NCI-H2029 (cell line): ENCODE measurements around the gene DAPK3.
A peak's percentile ranks its signal among the peaks of the same experiment; 100 is the strongest.
"Not testable (repeated sequence)": the region's sequence is repeated elsewhere in the genome, so short reads cannot be mapped to it uniquely, and the experiment has no call there.

ENCODE experiments used
- DNase-seq: peaks from one replicate; lab custom pipeline; 2025; lab: John Stamatoyannopoulos, UW

Gene DAPK3

DNA sequence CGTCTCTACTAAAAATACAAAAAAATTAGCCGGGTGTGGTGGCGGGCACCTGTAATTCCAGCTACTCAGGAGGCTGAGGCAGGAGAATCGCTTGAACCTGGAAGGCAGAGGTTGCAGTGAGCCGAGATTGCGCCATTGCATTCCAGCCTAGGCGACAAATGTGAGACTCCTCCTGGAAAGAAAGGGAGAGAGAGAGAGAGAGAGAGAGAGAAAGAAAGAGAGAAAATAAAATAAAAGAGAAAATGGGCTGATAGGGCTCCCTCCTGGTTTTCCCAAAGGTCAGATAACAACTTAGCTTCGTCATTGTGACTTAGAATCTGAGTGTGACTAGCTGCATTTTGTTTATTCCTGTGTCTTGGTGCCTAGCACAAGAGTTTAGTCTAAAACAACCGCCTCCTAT lies 34.5 kb upstream of the DAPK3 start:
- DNase-seq, result not testable (repeated sequence)

DNA sequence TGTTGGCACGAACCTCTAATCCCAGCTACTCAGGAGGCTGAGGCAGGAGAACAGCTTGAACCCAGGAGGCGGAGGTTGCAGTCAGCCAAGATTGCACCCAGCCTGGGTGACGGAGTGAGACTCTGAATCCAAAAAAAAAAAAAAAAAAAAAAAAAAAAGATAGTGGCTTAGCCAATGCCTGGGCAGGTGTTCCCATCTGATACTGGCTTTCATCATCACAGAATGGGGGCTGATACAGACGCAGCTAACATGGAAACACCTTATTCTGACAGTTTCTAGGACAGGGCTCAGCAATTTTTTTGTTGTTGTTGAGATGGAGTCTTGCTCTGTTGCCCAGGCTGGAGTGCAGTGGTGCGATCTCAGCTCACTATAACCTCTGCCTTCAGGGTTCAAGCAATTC lies 29.9 kb upstream of the DAPK3 start:
- not testable (repeated sequence) for DNase-seq

DNA sequence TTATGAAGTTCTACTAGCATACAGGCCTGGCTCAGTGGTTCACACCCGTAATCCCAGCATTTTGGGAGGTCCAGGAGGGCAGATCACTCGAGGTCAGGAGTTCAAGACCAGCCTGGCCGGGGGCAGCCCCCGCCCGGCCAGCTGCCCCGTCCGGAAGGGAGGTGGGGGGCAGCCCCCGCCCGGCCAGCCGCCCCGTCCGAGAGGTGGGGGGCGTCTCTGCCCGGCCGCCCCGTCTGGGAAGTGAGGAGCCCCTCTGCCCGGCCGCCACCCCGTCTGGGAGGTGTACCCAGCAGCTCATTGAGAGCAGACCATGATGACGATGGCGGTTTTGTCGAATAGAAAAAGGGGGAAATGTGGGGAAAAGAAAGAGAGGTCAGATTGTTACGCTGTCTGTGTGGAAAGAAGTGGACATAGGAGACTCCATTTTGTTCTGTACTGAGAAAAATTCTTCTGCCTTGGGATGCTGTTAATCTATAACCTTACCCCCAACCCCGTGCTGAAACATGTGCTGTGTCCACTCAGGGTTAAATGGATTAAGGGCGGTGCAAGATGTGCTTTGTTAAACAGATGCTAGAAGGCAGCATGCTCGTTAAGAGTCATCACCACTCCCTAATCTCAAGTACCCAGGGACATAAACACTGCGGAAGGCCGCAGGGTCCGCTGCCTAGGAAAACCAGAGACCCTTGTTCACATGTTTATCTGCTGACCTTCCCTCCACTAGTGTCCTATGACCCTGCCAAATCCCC lies 27.9 kb upstream of the DAPK3 start:
- not testable (repeated sequence) for DNase-seq

DNA sequence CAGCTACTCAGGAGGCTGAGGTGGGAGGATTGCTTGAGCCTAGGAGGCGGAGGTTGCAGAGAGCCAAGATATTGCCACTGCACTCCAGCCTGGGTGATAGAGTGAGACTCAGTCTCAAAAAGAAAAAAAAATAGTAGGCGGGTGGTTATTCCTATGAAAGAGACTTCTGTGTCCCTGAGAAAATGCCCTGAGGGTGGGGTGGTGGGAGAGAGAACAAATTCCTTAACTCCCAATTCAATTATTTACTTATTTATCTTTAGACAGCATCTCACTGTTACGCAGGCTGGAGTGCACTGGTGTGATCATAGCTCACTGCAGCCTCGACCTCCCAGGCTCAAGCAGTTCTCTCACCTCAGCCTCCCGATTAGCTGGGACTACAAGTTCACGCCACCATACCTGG lies 24.7 kb upstream of the DAPK3 start:
- no peak for DNase-seq

DNA sequence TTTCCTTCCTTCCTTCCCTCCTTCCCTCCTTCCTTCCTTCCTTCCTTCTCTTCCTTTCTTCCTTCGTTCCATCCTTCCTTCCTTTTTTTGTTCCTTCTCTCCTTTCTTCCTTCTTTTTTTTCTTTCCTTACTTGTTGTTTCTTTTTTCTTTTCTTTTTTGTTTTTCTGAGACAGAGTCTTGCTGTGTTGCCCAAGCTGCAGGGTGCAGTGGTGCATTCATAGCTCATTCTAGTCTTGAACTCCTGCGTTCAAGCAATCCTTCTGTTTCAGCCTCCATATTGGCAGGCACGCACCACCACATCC lies 19.9 kb upstream of the DAPK3 start:
- DNase-seq, result no peak

DNA sequence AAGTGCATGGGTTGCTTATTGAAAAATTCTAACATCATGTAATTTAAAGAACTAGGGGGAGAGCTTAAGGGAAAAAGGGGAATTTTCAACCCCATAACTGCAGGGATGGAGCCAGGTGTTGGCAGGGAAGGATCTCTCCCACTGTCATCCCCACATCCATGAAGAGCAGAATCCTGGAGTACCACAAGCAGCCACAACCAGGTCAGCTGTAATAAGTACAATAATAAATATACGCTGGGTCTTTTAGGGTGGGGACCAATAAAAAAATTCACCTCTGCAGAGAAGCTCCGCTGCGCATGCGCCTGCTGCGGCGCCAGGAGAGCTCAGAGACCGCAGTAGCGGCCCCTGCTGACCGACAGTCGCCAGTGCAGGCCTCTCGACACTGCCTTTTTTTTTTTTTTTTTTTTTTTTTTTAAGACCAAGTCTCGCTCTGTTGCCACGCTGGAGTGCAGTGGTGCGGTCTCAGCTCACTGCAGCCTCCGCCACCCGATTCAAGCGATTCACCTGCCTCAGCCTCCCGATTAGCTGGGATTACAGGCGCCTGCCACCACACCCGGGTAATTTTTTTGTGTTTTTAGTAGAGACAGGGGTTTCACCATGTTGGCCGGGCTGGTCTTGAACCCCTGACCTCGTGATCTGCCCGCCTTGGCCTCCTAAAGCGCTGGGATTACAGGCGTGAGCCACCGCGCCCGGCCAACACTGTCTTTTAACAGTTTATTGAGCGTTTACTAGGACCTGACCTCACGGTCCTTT lies 16.9 kb upstream of the DAPK3 start:
- DNase-seq, result peak; percentile 87

DNA sequence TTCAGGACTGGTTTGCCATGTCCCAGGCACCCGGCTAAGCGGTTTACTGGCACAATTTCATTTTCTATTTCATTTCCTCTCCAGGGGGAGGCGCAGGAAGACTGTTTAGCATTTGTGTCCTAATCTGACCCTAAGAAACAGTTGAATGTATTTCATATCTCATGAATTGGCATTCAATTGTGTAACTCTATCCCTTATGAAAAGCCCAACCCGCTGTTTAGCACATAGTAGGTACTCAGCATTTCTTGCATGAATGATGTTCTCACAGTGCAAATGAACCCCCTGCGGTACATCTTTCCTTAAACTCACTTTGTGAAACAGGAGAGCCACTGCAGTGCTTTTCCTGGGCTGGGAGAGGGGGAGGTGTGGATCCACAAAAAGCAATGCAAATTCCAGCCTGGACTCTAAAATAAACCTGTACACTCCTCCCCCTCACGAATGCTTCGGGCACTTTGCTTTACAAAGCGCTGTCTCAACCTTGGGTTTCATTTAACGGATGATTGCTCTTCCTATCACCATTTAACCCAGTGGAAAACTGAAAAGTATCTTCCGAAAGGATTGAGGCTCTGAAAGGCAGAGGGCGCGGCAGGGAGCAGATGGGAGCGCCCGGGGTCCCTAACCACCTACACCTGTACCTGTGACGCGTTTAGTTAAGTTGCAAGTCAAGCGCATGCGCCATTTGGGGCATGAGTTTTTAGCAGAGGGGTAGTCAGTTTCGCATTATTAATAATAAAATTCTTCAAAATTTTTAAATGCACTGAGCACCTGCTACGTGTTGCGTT lies 15.6 kb upstream of the DAPK3 start:
- peak; percentile 89 for DNase-seq

DNA sequence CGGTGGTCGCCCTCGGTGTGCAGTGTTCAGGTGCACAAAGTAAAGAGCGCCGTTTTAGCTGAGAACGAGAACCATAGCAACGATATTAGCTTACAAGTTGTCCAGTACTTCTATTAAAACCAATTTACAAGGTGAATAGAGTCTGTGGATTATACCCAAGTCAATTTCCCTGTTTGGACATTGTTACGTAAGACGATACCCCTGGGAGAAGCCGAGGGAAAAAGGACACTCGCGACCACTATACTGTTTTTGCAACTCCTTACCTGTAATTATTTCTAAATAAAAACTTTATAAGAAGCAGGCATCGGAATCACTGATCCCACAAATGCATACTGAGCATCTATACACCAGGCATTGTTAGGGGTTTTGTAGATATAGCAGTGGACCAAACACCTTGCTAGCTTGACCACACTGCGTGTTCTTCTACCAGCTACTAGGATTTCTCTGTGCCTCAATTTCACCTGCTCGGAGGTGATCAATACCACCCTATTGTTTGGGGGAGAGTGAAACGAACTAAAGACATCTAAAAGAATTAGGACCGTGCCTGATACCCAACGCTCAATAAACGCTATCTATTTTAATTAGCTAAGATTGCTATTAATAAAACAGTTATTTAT lies 14.9 kb upstream of the DAPK3 start:
- no peak for DNase-seq

DNA sequence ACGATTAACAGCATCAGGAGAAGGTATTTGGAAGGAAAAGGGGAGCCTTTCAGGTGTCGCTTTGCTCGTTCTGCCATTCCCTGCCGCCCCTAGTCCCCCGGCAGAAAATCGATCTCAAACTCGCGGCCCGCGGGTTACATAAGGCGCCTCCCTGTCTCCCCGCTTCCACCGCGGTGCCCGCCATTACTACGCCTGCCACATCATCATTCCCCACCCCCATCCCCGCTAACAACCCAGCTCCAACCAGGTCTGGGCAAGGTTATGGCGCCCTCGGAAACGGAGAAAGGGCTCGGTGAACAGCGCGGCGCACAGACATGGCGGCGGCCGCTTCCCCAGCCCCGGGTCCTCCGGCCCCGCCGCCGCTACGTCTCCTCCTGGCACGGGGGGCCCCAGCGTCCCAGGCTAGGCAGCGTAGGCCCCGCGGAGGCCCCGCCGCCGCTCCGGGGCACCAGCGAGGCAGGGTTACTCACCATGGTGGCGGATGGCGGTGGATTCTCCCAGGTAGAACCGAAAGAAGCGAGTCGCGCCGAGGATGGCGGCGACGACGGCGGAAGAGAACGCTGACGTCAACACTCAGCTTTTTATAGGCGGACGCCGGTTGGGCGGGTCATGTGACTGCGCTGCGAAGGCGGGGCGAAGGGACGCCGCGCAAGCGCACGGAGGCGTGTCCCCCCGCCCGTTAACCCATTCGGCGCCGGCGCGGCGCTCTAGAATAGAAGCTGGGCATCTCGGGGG lies 14.2 kb upstream of the DAPK3 start, which contains the start of gene EEF2:
Gene EEF2, minus strand, starts transcription at position 556 of the 735 bp plus-strand sequence. Its CDS starts 83 bp downstream, at position 473.
- DNase-seq, result peak; percentile 87

DNA sequence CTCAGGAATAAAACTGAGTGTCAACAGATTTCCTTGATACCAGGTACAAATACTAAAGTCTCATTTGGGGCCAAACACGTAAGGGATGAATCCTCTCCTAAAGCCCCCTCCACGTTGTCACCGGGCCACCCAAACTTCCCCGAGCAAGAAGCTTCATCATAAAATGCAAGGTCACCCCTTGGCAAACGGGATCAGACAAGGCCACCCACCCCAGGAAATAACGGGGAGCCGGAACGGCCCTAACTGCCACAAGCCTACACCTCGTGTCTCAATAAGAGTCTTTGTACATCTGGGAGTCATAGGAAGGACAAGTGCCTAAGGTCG lies 13.6 kb upstream of the DAPK3 start:
- DNase-seq, result no peak

DNA sequence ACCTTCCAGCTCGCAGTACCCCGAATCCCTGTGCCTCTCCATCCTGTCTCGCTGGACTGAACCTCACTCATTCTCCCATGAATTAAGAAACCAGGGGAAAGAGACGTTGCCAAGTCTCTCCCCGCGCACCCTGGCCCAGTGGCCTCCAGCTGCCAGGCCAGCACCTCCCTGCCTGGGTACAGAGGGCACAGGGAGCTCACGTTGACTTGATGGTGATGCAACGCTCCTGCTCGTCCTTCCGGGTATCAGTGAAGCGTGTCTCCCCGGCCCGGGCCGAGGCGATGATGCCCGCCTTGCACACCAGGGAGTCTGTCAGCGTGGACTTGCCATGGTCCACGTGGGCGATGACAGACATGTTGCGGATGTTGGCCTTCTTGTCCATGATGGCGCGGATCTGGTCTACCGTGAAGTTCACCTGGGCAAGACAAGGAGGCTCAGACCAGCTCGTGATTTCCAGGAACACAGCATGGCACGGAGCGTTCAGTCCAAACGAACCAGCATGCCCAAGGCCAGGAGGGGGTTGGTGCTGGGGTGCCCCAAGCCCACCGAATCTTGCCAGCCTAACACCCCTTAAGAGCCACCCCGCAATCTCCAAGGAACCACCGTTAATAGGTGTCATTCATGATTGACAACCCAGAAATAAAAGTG lies 13.2 kb upstream of the DAPK3 start:
- no peak for DNase-seq

DNA sequence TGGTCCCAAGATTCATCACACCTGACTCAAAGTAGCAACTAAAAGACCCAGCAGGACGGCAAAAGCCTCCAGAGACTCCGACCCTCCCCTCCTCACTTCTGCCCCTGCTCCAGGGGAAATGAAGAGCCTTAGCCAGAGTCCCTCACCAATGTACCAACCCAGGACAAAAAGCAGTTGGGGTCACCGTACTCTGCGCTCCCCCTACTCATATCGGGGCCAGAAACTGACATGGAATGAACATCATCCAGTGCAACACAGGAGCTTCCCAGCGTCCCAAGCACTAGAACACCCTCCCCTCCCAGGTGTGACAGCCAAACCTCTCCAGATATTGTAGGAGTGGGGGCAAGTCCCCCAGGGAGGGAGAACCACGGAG lies 12.6 kb upstream of the DAPK3 start:
- DNase-seq, result no peak

DNA sequence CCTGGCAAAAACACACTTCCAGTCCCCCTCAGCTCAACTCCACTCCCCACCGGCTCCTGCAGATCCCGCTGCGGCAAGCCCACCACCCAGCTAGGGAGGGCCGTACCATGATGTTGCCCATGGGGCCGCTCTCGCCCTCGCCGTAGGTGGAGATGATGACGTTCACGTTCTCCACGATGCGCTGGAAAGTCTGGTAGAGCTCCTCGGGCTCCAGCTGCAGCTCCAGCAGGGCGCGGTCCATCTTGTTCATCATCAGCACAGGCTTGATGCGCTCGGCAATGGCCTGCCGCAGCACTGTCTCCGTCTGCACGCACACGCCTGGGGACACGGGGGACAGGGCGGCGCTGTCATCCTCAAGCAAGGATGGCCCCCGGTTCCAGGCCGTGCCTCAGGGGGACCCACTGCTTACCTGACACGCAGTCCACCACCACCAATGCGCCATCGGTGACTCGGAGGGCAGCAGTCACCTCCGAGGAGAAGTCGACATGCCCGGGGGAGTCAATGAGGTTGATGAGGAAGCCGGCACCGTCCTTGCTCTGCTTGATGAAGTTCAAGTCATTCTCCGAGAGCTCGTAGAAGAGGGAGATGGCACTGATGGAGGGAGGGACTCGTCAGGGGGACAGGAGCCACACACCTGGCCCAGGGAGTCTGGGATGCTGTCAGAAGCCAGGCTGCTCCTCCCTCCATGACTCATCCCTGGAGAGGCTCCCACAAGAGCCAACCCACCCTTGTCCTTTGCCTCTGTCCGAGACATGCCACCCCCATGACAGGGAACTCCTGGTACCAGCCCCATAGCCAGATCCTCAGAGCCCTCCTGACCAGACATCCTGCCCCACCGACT lies 12.0 kb upstream of the DAPK3 start:
- no peak for DNase-seq

DNA sequence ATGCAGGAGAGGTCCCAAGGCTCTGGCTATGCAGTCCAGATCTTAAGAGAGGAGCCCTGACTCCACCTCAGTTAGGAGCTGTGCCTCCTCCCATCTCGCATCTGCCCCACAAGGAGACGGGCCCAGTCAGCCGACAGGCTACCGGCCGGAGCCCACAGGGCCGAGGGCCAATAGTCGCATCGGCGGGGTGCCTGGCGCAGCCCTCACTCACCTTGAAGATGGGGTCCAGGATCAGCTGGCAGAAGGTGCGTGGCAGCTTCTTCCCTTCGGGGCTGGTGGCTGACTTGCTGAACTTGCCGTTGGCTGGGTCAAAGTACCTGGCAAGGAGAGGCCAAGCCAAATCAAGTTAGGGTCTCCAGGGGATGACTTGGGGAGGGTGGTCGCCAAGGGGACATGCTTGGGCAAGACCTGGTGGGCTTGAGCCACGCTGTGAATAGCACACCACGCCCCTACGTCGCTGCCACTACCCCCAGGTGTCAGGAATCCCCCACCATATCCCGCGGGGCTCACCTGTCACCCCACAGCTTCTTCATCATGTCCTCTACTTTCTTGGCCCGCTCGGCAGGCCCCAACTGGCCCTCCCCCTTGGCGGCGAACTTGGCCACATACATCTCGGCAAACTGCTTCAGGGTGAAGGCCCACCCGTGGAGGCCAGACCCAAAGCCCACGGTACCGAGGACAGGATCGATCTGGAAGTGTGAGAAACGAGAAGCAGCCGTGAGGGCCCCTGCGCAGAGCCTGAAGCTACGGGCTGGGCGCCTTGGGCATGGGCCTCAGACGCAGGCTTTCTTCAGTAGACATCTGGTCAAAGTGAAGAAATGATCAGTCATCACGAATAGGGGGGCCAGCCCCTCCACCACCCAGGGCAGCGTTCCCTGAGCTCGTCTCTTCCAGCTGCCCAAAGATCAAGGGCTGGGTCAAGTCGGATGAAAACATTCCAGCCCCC lies 11.1 kb upstream of the DAPK3 start:
- no peak for DNase-seq

DNA sequence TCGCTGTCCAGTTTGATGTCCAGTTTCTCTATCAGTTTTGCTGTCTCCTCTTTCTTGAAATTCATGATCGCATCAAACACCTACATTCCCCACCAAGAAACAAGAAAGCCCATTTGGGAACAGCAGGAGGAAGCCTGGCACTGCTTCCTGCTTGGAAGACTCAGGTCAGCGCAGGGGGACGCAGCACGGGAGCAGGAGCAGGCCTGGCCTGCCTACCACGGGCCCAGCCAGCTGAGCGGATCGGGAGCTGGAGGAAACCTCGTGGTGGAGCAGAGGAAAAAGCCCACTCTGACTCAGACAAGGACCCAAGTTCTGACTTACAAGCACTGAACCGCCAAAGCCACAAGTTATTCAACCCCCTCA lies 10.5 kb upstream of the DAPK3 start:
- DNase-seq, result no peak

DNA sequence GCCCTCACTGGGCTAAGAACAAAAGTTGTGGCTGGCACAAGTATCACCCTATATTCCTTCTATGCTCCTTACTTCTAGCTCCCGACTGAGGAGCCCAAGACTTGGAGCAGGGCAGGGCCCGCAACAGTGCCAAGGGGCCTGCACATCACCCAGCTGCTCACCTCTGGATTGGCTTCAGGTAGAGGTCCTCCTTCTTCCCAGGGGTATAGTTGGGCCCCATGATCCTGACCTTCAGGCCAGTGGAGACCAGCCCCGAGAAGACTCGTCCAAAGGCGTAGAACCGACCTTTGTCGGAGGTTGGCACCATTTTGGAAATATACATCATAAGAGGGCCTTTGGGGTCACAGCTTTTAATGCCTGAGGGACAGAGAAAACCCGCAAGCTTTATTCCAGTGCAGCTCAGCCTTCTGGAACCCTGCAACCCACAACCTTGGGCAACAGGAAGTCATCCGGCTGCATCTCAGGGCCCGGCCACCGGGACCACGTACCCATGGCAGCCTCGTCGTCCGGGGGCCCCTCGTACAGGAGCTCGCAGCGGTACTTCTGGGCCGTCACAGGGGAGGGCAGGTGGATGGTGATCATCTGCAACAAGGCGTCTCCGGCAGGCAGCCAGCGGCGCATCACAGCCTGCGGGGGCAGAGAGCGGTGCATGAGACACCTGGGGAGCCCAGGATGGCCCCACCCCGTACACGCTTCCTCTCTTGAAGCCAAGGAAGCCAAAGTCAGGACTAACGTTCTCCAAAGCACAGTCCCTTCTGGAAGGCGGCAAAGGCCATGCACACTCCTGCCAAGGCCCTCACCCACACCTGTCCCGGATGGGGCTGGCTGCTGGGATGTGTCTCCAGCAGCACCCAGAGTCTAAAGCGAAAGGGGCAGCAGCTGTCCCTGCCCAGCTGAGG lies 9.7 kb upstream of the DAPK3 start:
- no peak for DNase-seq

DNA sequence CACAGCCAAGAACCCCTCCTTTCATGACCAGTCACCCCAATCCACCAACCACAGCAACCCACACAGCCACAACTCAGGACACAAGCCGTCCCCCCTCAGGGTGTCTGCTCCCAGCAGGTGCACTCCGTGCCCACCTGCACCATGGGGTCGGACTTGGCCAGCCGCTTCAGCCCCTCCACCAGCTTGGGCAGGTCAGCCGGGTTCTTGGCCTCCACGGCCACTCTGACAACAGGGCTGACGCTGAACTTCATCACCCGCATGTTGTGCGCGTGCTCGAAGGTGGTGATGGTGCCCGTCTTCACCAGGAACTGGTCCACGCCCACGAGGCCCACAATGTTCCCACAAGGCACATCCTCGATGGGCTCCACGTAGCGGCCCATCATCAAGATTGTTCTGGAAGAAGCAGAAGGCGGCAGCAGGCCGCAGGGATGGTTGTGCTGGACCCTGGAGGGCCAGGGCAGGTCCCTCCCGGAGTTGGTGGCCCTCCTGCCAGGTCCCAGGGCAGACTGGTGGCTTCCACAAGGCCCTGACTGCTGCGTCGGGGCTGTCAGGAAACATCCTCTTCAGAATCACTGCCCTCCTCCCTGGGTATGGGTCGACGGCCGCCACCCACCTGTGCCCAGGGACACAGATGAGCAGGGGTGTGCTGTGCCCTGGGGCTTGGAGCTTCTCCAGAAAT lies 8.9 kb upstream of the DAPK3 start:
- no peak for DNase-seq

DNA sequence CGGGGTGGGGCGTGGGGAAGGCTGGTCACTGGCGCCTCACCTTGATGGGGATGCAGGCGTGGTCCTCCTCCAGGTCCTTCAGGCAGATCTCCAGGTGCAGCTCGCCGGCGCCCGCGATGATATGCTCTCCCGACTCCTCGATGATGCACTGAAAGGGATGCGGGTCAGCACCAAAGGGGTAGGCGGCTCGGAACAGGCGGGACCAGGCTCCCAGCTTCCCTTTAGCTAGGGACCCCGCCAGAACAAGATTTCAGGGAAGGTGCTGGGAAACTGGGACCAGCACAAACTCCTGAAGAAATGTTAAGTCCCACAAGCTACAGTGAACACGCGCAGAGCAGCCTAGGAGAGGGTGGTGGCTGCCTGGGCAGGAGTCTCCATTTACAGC lies 8.4 kb upstream of the DAPK3 start:
- no peak for DNase-seq
